Peyer's patch (tissue), 4 donors: ENCODE data around the gene SIPA1L3.

Experiments
- CTCF ChIP-seq, 6 experiments: fragments of 450-650 bp in 4 of 6; fragments of 200-600 bp in 2 of 6; sonication (generic) in 1 of 6; IDR thresholded peaks; one replicate each; pipeline ENCODE4 v1.5.1; 2017 to 2019; ENCODE audit warnings: antibody characterized with exemption in 6 of 6, mild to moderate bottlenecking in 3 of 6, moderate library complexity in 1 of 6
- POLR2A ChIP-seq, 2 donors: fragments of 450-650 bp; IDR thresholded peaks; one replicate each; pipeline ENCODE4 v1.5.1; 2017; ENCODE audit warnings: antibody characterized with exemption in 2 of 2, mild to moderate bottlenecking in 2 of 2, moderate library complexity in 2 of 2

- TF ChIP-seq CTCF (IDR thresholded peaks at IDR 0.05), result no peak
- no peak for TF ChIP-seq POLR2A (IDR thresholded peaks at IDR 0.05)
Measured at GRCh38 chr19:38039966-38040365, 133.0 kb downstream of the SIPA1L3 start.
